ENCODE results near the gene GSG1L. TPM values are rescaled to one million over a fixed set of nuclear protein-coding genes. Genes with fewer than 3 reads are reported as not detected.

Gene GSG1L
- total and polyA plus RNA-seq, 4 donors = not detected

GRCh38 chr16:28019218-28019617, 44.3 kb downstream of the GSG1L start:
- peaks cover 6 to 25% (median 11%) of the 10 kb centered on the region in 4 donors for H3K9me3 ChIP-seq (ENCODE audit: control insufficient read depth in 4 of 4, low read length in 3 of 4)
- no peak overlapping the region for H3K9ac ChIP-seq (ENCODE audit: low read depth in 1 of 2, low read length in 2 of 2)
- no peak for DNase-seq (ENCODE audit: low spot score)
- 63% methylated on average over 5 of the region's 5 CpGs for WGBS
- H3K36me3 ChIP-seq (ENCODE audit: control insufficient read depth in 4 of 4, insufficient read depth in 3 of 4, low read depth in 1 of 4, low read length in 3 of 4) = no peaks in the 10 kb centered on the region
- TF ChIP-seq REST (IDR thresholded peaks at IDR 0.05) (no peak), FOXA1 (IDR thresholded peaks at IDR 0.05) (no peak), ZBTB33 (IDR thresholded peaks at IDR 0.05) (no peak), SP1 (IDR thresholded peaks at IDR 0.05) (no peak), TAF1 (conservative IDR thresholded peaks at IDR 0.05) (no peak), MAX (IDR thresholded peaks at IDR 0.05) (no peak), GABPA (IDR thresholded peaks at IDR 0.05 in 1 of 2, conservative IDR thresholded peaks at IDR 0.05 in 1 of 2) (no peak), HNF4A (conservative IDR thresholded peaks at IDR 0.05) (no peak), CTCF (IDR thresholded peaks at IDR 0.05; ENCODE audit: low read depth, low read length, missing input control) (no peak), YY1 (IDR thresholded peaks at IDR 0.05) (no peak), EGR1 (IDR thresholded peaks at IDR 0.05; ENCODE audit: low read depth in 2 of 2) (no peak), FOXA2 (IDR thresholded peaks at IDR 0.05) (no peak), ATF3 (IDR thresholded peaks at IDR 0.05) (no peak), RAD21 (IDR thresholded peaks at IDR 0.05) (no peak), RXRA (IDR thresholded peaks at IDR 0.05) (no peak)
- peaks cover 0 to 2% (median 0%) of the 10 kb centered on the region in 4 donors for H3K27me3 ChIP-seq (ENCODE audit: control insufficient read depth in 4 of 4, insufficient read depth in 4 of 4, low read length in 3 of 4)
- no peak overlapping the region for H3K27ac ChIP-seq (ENCODE audit: low read depth in 1 of 2, low read length in 2 of 2)
- H3K4me1 ChIP-seq (ENCODE audit: control insufficient read depth in 4 of 4, insufficient read depth in 4 of 4, low read length in 3 of 4) = no peaks in the 10 kb centered on the region
- no peak overlapping the region for H3K4me3 ChIP-seq (ENCODE audit: low read depth in 1 of 3, low read length in 3 of 3)

- no peak overlapping the region for H3K9ac ChIP-seq (ENCODE audit: low read depth in 1 of 2, low read length in 2 of 2)
- H3K27me3 ChIP-seq (ENCODE audit: control insufficient read depth in 4 of 4, insufficient read depth in 4 of 4, low read length in 3 of 4) = peaks cover 0 to 2% (median 0%) of the 10 kb centered on the region in 4 donors
- H3K4me1 ChIP-seq (ENCODE audit: control insufficient read depth in 4 of 4, insufficient read depth in 4 of 4, low read length in 3 of 4) = no peaks in the 10 kb centered on the region
- no peak for DNase-seq (ENCODE audit: low spot score)
- no peak overlapping the region for H3K4me3 ChIP-seq (ENCODE audit: low read depth in 1 of 3, low read length in 3 of 3)
- no peaks in the 10 kb centered on the region for H3K36me3 ChIP-seq (ENCODE audit: control insufficient read depth in 4 of 4, insufficient read depth in 3 of 4, low read depth in 1 of 4, low read length in 3 of 4)
- H3K27ac ChIP-seq (ENCODE audit: low read depth in 1 of 2, low read length in 2 of 2) = no peak overlapping the region
- H3K9me3 ChIP-seq (ENCODE audit: control insufficient read depth in 4 of 4, low read length in 3 of 4) = peaks cover 0 to 7% (median 4%) of the 10 kb centered on the region in 4 donors
- TF ChIP-seq JUND (IDR thresholded peaks at IDR 0.05) (no peak), REST (IDR thresholded peaks at IDR 0.05) (no peak), FOXA1 (IDR thresholded peaks at IDR 0.05) (no peak), SP1 (IDR thresholded peaks at IDR 0.05) (no peak), RAD21 (IDR thresholded peaks at IDR 0.05) (no peak), NR2F2 (IDR thresholded peaks at IDR 0.05) (no peak), HNF4A (conservative IDR thresholded peaks at IDR 0.05) (no peak)
- WGBS = 76% methylated on average over 3 of the region's 3 CpGs
These were observed 48.7 kb downstream of the GSG1L start for GRCh38 chr16:28014851-28015250.
